Rectal smooth muscle tissue (tissue), 1 donor: Measurements from ENCODE around the gene PREX1.

Experiments
- H3K27ac ChIP-seq: one replicate; pipeline ENCODE4 v1.7.0; 2013; ENCODE audit warnings: low read depth, low read length, inconsistent platforms
- H3K27me3 ChIP-seq: one replicate; pipeline ENCODE4 v1.7.0; 2013; ENCODE audit warnings: low read length; ENCODE audit not compliant: control insufficient read depth, insufficient read depth
- H3K36me3 ChIP-seq: one replicate; pipeline ENCODE4 v1.7.0; 2013; ENCODE audit warnings: low read length; ENCODE audit not compliant: control insufficient read depth, insufficient read depth
- H3K4me1 ChIP-seq: one replicate; pipeline ENCODE4 v1.7.0; 2013; ENCODE audit warnings: low read length; ENCODE audit not compliant: control insufficient read depth, insufficient read depth
- H3K4me3 ChIP-seq: one replicate; pipeline ENCODE4 v1.7.0; 2013; ENCODE audit warnings: low read length
- H3K9ac ChIP-seq: one replicate; pipeline ENCODE4 v1.7.0; 2013; ENCODE audit warnings: low read length

The PREX1 gene

DNA sequence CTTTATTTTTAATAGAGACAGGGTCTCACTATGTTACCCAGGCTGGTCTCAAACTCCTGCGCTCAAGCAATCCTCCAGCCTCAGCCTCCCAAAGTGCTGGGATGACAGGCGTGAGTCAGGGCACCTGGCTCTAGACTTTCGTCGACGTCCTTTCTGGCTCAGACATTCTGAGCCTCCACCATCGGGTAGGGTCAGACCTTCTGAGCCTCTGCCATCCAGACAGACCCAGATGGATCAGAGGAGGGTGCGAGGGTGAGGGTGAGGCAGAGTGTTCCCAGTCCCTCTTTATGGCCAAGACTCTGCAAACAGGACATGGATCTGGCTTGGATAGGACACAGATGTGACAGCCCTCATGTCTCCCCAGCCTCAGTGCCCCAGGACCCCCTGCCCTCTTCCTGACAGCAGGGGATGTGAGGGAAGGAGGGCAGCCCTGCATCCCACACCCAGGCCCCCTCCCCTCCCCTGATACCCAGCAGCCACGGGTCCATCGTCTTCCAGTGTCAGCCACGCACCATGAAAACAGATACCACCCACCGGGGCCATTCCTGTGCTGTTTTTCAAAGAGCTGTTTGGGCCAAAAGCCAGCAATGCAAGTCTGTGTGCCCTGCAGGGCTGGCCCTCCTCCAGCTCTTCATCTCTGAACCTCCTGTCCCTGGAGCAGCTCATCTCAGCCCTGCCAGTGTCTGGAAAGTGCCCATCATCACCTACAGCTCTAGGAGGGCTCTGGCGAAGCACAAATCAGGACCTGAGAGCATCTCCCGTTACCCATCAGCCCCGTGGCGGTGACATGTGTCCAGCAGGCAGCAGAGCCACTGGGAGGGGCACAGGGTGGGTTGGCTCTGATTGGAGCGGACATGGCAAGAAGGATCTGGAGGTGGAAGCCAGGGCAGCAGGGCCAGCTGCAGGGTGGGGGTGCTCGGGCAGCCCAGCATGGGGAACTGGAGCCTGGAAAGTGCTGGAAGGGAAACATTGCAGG, 208.4 kb downstream of the PREX1 start:
- H3K4me3 ChIP-seq, result no peak overlapping the region
- H3K9ac ChIP-seq, result no peak overlapping the region
- peaks cover 7% of the 10 kb centered on the region for H3K4me1 ChIP-seq
- H3K36me3 ChIP-seq, result no peaks in the 10 kb centered on the region
- H3K27me3 ChIP-seq, result peaks cover 2% of the 10 kb centered on the region
- no peak overlapping the region for H3K27ac ChIP-seq

DNA sequence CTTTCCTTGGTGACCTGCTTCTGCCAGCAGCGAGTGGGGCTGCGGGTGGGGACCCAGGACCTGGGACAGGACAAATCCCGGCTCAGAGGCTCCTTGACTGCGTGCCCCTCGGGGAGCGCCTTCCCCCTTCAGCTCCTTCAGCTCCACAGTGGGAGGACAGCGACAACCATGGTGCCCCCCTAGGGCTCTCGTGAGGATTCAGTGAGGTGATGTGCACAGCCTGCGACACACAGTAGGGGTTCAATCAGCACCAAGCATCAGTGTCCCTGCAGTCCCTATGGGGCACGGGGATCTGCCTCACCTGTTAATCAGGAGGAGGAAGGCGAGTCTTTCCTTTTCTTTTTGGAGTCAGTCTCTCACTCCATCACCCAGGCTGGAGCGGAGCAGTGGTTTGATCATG, 209.2 kb downstream of the PREX1 start:
- no peak overlapping the region for H3K4me3 ChIP-seq
- H3K4me1 ChIP-seq, result peaks cover 7% of the 10 kb centered on the region
- H3K27ac ChIP-seq, result no peak overlapping the region
- H3K27me3 ChIP-seq, result peaks cover 2% of the 10 kb centered on the region
- no peak overlapping the region for H3K9ac ChIP-seq
- H3K36me3 ChIP-seq, result no peaks in the 10 kb centered on the region

DNA sequence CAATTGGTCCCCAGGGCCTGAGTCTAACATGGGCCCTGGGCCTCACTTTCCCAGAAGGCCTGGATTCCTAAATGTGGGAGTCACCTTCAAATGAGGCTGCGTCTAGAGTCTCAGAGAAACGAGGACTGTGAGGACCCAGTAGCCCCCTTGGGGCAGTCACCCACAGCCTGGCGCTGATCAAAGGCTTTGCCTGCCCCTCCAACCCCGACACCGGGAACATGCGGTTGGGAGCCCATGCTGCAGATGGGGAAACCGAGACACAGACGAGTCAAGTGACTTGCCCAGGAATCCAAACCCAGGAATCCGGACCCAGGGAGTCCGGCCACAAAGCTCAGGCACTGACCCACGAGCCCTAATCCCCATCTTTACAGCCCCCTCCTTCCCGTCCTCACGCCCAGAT, 209.7 kb downstream of the PREX1 start:
- Histone ChIP-seq H3K4me1 (peaks cover 7% of the 10 kb centered on the region), H3K27me3 (peaks cover 2% of the 10 kb centered on the region), H3K27ac (no peak overlapping the region), H3K4me3 (no peak overlapping the region), H3K36me3 (no peaks in the 10 kb centered on the region), H3K9ac (no peak overlapping the region)

DNA sequence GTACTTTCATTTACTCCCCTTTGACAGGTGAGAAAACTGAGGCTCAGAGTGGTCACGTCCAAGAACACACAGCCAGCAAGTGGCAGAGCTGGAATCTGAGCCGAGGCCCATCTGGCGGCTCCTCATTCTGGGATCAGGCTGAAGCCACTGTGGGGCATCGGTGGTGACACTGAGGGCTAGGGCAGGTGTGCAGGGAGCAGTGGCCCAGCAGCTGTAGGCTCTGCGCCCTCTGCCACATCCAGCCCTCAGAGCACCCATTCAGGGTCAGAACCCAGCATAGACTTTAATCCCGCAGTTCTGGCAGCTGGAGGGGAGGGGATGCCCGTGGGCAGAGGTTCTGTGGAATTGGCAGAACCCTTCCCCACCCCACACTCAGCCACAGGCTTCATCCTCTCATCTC, 210.3 kb downstream of the PREX1 start:
- no peaks in the 10 kb centered on the region for H3K36me3 ChIP-seq
- peaks cover 7% of the 10 kb centered on the region for H3K4me1 ChIP-seq
- no peak overlapping the region for H3K4me3 ChIP-seq
- H3K27ac ChIP-seq, result no peak overlapping the region
- H3K9ac ChIP-seq, result no peak overlapping the region
- peaks cover 2% of the 10 kb centered on the region for H3K27me3 ChIP-seq

DNA sequence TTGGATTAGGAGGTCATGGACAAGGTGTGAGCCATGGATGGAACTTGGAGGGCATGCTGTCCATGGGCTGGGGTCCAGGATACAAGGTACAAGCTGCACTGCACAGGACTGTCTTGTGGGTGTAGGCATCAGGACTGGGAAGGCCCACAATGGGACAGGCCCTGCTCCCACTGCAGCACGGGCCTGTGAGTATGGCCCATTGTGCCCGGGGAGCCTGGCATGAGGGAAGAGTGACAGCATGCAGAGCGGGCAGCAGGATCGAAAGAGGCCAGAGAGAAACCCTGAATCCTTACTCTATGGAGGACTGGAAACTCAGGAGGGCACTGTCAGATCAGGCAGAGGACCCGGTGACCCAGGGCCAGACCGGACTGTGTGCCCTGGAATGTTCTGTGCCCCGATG, 211.3 kb downstream of the PREX1 start:
- Histone ChIP-seq H3K36me3 (no peaks in the 10 kb centered on the region), H3K4me3 (no peak overlapping the region), H3K4me1 (peaks cover 7% of the 10 kb centered on the region), H3K9ac (no peak overlapping the region), H3K27ac (no peak overlapping the region), H3K27me3 (peaks cover 2% of the 10 kb centered on the region)

DNA sequence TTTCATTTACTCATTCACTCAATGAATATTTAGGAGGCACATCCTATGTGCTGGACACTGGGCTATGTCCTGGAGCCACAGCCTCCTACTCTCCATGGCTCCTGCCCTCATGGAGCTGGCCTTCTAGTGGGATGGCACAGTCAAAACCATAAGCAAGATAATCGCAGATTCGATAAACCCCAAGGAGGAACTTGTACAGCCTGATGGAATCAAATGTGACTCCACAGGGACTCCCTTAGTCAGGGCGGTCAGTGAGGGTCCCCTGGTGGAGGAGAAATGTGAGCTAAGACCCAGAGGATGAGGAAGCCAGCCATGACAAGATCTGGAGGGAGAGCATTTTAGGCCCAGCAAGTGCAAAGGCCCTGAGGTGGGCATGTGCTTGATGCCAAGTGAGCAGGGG, 211.9 kb downstream of the PREX1 start:
- H3K36me3 ChIP-seq, result no peaks in the 10 kb centered on the region
- H3K4me3 ChIP-seq, result no peak overlapping the region
- no peak overlapping the region for H3K27ac ChIP-seq
- H3K4me1 ChIP-seq, result peaks cover 7% of the 10 kb centered on the region
- no peak overlapping the region for H3K9ac ChIP-seq
- peaks cover 2% of the 10 kb centered on the region for H3K27me3 ChIP-seq

DNA sequence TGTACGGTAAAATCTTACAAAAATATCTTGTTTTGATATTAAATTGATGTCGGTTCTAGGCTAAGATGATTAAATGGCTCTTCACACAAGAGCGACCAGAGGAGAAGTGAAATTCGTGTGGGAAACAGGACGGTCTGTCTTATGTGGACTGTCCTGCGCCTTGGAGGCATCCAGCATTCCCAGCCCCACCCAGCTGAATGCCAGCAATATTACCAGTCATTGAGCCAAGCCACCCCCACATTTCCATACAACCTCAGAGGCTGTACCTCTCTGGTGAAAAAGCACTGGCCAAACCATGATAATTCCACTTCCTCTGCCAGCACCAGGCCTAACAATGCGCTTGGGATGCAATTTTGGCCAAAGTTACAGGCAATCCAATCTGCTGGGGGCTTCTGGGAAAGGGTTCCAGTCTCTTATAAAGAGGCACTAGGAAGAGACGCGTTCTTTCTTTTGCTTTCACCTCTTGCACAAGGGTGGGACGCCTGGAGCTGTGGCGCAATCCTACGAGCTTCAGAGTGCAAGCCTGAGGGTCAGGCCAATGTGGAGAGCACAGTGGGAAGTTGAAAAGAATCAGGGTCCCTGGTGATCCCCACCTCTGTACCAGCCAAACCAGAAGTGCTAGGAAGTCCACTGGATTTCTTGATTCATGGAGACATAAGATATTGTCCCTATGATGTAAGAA, 213.1 kb downstream of the PREX1 start:
- H3K4me1 ChIP-seq, result peaks cover under 1% of the 10 kb centered on the region
- no peaks in the 10 kb centered on the region for H3K36me3 ChIP-seq
- H3K9ac ChIP-seq, result no peak overlapping the region
- no peak overlapping the region for H3K4me3 ChIP-seq
- peaks cover 2% of the 10 kb centered on the region for H3K27me3 ChIP-seq
- H3K27ac ChIP-seq, result no peak overlapping the region

DNA sequence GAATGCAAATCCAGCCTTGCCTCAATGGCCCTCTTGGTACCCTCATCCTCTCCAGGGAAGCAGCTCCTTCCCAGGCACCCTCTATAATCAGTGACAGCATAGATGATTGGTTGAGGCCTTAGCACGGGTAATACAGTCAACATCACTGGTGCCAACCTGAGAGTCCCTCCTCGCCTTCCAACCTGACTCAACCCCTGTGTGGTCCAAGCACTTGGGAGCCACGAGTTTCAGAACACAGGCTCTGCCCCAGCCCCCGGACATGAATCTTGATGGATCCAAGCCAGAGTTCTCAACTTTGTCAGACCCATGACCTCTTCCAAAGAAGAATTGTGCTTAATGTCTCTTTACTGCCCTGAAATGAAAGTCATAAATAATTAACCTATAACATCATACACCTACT, 213.9 kb downstream of the PREX1 start:
- no peaks in the 10 kb centered on the region for H3K36me3 ChIP-seq
- H3K4me3 ChIP-seq, result no peak overlapping the region
- no peaks in the 10 kb centered on the region for H3K27me3 ChIP-seq
- H3K9ac ChIP-seq, result no peak overlapping the region
- H3K4me1 ChIP-seq, result no peaks in the 10 kb centered on the region
- H3K27ac ChIP-seq, result no peak overlapping the region

DNA sequence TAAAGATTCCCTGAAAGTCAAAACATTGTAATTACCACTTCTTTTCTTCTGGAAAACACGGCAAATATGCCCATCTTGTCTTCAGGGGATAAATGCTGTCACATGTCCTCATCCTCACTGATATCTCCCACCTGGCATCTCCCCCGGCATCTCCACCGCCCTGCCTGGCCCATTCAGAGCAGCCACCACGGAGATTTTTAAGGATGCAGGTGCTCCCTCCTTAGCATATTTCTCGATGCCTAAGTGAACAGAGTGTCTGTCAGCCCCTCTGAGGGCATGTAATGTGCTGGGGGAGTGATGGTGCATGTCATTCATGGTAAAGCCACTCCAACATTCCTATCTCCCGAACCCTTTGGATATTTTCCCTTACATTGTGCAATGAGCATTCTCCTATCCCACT, 215.5 kb downstream of the PREX1 start:
- H3K4me1 ChIP-seq, result no peaks in the 10 kb centered on the region

DNA sequence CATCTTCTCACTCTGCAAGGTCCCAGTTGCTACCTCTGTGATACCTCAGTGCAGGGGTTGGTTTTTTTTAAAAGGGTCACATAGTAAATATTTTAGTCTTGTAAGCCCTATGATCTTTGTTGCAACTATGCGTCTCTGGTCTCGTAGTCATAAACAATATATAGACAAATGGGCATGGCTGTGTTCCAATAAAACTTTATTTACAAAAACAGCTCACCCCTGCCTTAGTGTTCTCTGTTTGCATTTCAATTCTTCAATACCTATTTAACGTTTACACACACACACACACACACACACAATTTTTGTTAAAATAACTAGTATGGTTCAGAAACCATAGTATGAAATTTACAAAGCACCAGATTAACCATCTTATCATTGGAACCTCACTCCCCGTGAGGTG, 216.8 kb downstream of the PREX1 start:
- H3K27ac ChIP-seq, result no peak overlapping the region
- no peaks in the 10 kb centered on the region for H3K27me3 ChIP-seq
- H3K36me3 ChIP-seq, result no peaks in the 10 kb centered on the region
- no peak overlapping the region for H3K9ac ChIP-seq
- no peak overlapping the region for H3K4me3 ChIP-seq
- H3K4me1 ChIP-seq, result no peaks in the 10 kb centered on the region

More for the DNA sequence above, 215.5 kb downstream of the PREX1 start:
- no peak overlapping the region for H3K4me3 ChIP-seq
- no peak overlapping the region for H3K9ac ChIP-seq
- H3K36me3 ChIP-seq, result no peaks in the 10 kb centered on the region
- H3K27me3 ChIP-seq, result no peaks in the 10 kb centered on the region
- no peak overlapping the region for H3K27ac ChIP-seq

DNA sequence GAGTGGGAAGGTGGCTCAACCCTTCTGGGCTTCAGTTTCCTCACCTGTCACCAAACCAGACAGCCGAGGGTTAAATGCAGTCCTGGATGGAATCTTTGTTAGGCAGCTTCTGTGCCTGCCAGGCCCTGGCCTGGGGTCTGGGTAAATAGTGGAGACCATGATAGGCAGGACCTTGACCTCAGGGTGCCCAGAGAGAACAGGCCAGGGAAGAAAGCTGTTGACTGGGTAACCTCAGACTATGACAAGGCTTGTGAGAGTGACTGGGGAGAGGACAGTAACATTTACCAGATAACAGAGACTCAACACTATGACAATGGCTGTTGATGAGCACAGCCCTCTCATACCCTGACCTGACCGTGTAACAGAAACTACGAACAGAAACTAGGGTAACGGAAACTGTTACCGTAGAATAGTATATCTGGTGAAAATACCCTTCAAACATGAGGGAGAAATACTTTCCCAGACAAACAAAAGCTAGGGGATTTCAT, 218.3 kb downstream of the PREX1 start:
- no peaks in the 10 kb centered on the region for H3K36me3 ChIP-seq
- no peak overlapping the region for H3K4me3 ChIP-seq
- no peak overlapping the region for H3K27ac ChIP-seq
- H3K9ac ChIP-seq, result no peak overlapping the region
- H3K4me1 ChIP-seq, result no peaks in the 10 kb centered on the region
- H3K27me3 ChIP-seq, result no peaks in the 10 kb centered on the region

DNA sequence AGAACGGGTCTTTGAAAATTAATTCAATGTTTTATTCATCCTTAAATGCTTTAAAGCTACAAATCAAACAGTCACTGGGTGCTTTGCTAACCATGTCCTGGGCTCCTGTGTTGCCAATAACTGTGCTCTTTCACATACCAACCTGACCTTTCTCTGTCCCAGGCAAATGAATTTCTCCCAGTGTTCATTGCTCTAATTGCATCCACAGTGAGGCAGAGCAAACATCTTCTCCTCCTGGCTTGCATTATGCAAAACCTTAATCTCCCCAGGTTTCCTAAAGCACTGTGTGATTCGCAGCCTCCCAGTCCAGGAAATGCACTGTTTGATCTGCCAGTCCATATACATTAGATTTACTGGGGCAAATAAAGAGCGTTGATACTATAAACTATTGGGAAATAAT, 219.0 kb downstream of the PREX1 start:
- Histone ChIP-seq H3K4me1 (no peaks in the 10 kb centered on the region), H3K4me3 (no peak overlapping the region), H3K36me3 (no peaks in the 10 kb centered on the region), H3K27ac (no peak overlapping the region), H3K9ac (no peak overlapping the region), H3K27me3 (no peaks in the 10 kb centered on the region)
